SK-N-SH (cell line): ENCODE results near the gene RREB1. TPM values are rescaled to one million over a fixed set of nuclear protein-coding genes. Genes with fewer than 3 reads are reported as not detected.

Experiments
- CTCF ChIA-PET: fragments of 300-600, 350-600 bp; formaldehyde crosslinking; extraction: SDS; loops from one replicate; lab custom pipeline; 2021; lab: Yijun Ruan, JAX
- POLR2A ChIA-PET: fragments of 350-600 bp; sonication (Branson Sonifier 250); formaldehyde crosslinking; extraction: SDS; loops from one replicate; lab custom pipeline; 2020; ENCODE audit warnings: antibody characterized with exemption, inconsistent platforms; lab: Yijun Ruan, JAX
- DNase-seq: peaks from one replicate; pipeline ENCODE4 v3.0.0; 2012
- H2AFZ ChIP-seq: fragments of 200-600 bp; sonication (generic); 2 replicates; pipeline ENCODE4 v1.8.1; 2016; ENCODE audit warnings: antibody characterized with exemption, mild to moderate bottlenecking, low read depth
- H3F3A ChIP-seq: fragments of 200-600 bp; sonication (generic); replicated peaks from 2 replicates; pipeline ENCODE3; 2016; ENCODE audit warnings: antibody characterized with exemption, mild to moderate bottlenecking; ENCODE audit not compliant: insufficient read depth
- H3K27ac ChIP-seq, 2 experiments: fragments of 200-500 bp in 1 of 2; fragments of 200-600 bp in 1 of 2; sonication (Bioruptor generic) in 1 of 2; sonication (generic), shearing (Covaris generic) in 1 of 2; 2 replicates each; pipeline versions ENCODE4 v1.5.1 to v1.6.1; 2014 to 2016; ENCODE audit warnings: low read depth in 2 of 2, inconsistent platforms in 1 of 2, low read length in 1 of 2, mild to moderate bottlenecking in 1 of 2, mixed read lengths in 1 of 2
- H3K27me3 ChIP-seq: fragments of 200-600 bp; sonication (generic), shearing (Covaris generic); 2 replicates; pipeline ENCODE4 v1.6.1; 2016; ENCODE audit warnings: mixed run types; ENCODE audit not compliant: insufficient read depth
- H3K36me3 ChIP-seq, 2 experiments: fragments of 200-500 bp in 1 of 2; fragments of 200-600 bp in 1 of 2; sonication (Bioruptor generic) in 1 of 2; sonication (generic) in 1 of 2; replicated peaks in 1 of 2; 2 replicates each; pipeline versions ENCODE3 to v1.5.1; 2014 to 2016; ENCODE audit warnings: low read length in 1 of 2, mild to moderate bottlenecking in 1 of 2; ENCODE audit not compliant: insufficient read depth in 2 of 2, control insufficient read depth in 1 of 2
- H3K4me1 ChIP-seq, 2 experiments: fragments of 200-500 bp in 1 of 2; fragments of 200-600 bp in 1 of 2; sonication (Bioruptor generic) in 1 of 2; sonication (generic), shearing (Covaris generic) in 1 of 2; 2 replicates each; pipeline versions ENCODE4 v1.5.1 to v1.6.1; 2014 to 2016; ENCODE audit warnings: low read depth in 1 of 2, low read length in 1 of 2, mixed run types in 1 of 2; ENCODE audit not compliant: insufficient read depth in 2 of 2, control insufficient read depth in 1 of 2
- H3K4me2 ChIP-seq: fragments of 200-600 bp; sonication (generic), shearing (Covaris generic); 2 replicates; pipeline ENCODE4 v1.6.1; 2017; ENCODE audit warnings: mixed run types
- H3K4me3 ChIP-seq, 2 experiments: fragments of 200-500 bp in 1 of 2; fragments of 200-600 bp in 1 of 2; sonication (Bioruptor generic) in 1 of 2; sonication (generic), shearing (Covaris generic) in 1 of 2; 2 replicates each; pipeline versions ENCODE4 v1.5.1 to v1.8.1; 2014 to 2016; ENCODE audit warnings: low read depth in 2 of 2, inconsistent platforms in 1 of 2, low read length in 1 of 2, mild to moderate bottlenecking in 1 of 2, mixed read lengths in 1 of 2, moderate library complexity in 1 of 2
- H3K79me2 ChIP-seq: fragments of 200-600 bp; sonication (generic); 2 replicates; pipeline ENCODE4 v1.8.1; 2017; ENCODE audit warnings: mild to moderate bottlenecking; ENCODE audit not compliant: insufficient read depth
- H3K9ac ChIP-seq: fragments of 200-600 bp; sonication (generic); 2 replicates; pipeline ENCODE4 v1.6.1; 2017; ENCODE audit warnings: mixed run types
- H3K9me2 ChIP-seq: fragments of 200-600 bp; sonication (generic); 2 replicates; pipeline ENCODE4 v1.6.1; 2017; ENCODE audit warnings: mixed run types
- H3K9me3 ChIP-seq: fragments of 200-600 bp; sonication (generic); 2 replicates; pipeline ENCODE4 v1.6.1; 2017; ENCODE audit warnings: mixed run types, mild to moderate bottlenecking, moderate library complexity
- H4K20me1 ChIP-seq: fragments of 200-600 bp; sonication (generic); 2 replicates; pipeline ENCODE4 v1.6.1; 2017; ENCODE audit warnings: mild to moderate bottlenecking, mixed run types; ENCODE audit not compliant: insufficient read depth
- CTCF ChIP-seq: fragments of 200-600 bp; sonication (generic); IDR thresholded peaks from 2 replicates; pipeline ENCODE4 v1.6.1; 2017; ENCODE audit warnings: antibody characterized with exemption, mild to moderate bottlenecking, moderate library complexity
- ELF1 ChIP-seq: IDR thresholded peaks from 2 replicates; pipeline ENCODE4 v1.4.0; 2012
- EZH2phosphoT487 ChIP-seq: fragments of 200-600 bp; sonication (generic); IDR thresholded peaks from 2 replicates; pipeline ENCODE4 v1.6.1; 2017; ENCODE audit warnings: low read depth, mixed run types, mild to moderate bottlenecking, antibody characterized with exemption, moderate library complexity, borderline replicate concordance
- FOSL2 ChIP-seq: IDR thresholded peaks from 2 replicates; pipeline ENCODE4 v1.4.0; 2012; ENCODE audit warnings: low read depth, mild to moderate bottlenecking, moderate library complexity, borderline replicate concordance
- GABPA ChIP-seq: IDR thresholded peaks from 2 replicates; pipeline ENCODE4 v1.4.0; 2012; ENCODE audit warnings: low read depth, mild to moderate bottlenecking
- GATA2 ChIP-seq: sonication (generic); formaldehyde crosslinking; IDR thresholded peaks from 2 replicates; pipeline ENCODE4 v1.5.0; 2020; ENCODE audit warnings: mild to moderate bottlenecking, missing genetic modification reagents
- JUND ChIP-seq: IDR thresholded peaks from 2 replicates; pipeline ENCODE4 v1.4.0; 2012
- MAX ChIP-seq: IDR thresholded peaks from 2 replicates; pipeline ENCODE4 v1.4.0; 2012; ENCODE audit warnings: low read depth
- MEF2A ChIP-seq: IDR thresholded peaks from 2 replicates; pipeline ENCODE4 v1.4.0; 2012; ENCODE audit warnings: low read depth, borderline replicate concordance
- PBX3 ChIP-seq: IDR thresholded peaks from 2 replicates; pipeline ENCODE4; 2012
- RAD21 ChIP-seq: IDR thresholded peaks from 2 replicates; pipeline ENCODE4 v1.6.1; 2012; ENCODE audit warnings: mild to moderate bottlenecking, low read length
- RCOR1 ChIP-seq: fragments of 150-350 bp; IDR thresholded peaks from 2 replicates; pipeline ENCODE4 v1.6.1; 2017; ENCODE audit warnings: antibody characterized with exemption, low read length
- SIN3A ChIP-seq: IDR thresholded peaks from 2 replicates; pipeline ENCODE4 v1.6.1; 2012; ENCODE audit warnings: low read depth, mild to moderate bottlenecking, low read length, moderate library complexity, borderline replicate concordance
- SMC3 ChIP-seq: IDR thresholded peaks from 2 replicates; pipeline ENCODE4 v1.6.1; 2012; ENCODE audit warnings: low read depth, low read length, improper control_type of control experiment
- USF2 ChIP-seq: fragments of 150-350 bp; IDR thresholded peaks from 2 replicates; pipeline ENCODE4 v1.6.1; 2017; ENCODE audit warnings: antibody characterized with exemption, low read length, low read depth, borderline replicate concordance
- YY1 ChIP-seq: IDR thresholded peaks from 2 replicates; pipeline ENCODE4 v1.4.0; 2012; ENCODE audit warnings: low read depth, mild to moderate bottlenecking
- WGBS: methylation state at CpG from one replicate; pipeline ENCODE4 v1.1.6; 2017; ENCODE audit warnings: low lambda C conversion rate; 5-methylcytosine and 5-hydroxymethylcytosine counted together
- polyA plus RNA-seq, 3 experiments: library from polyadenylated mRNA; depleted of rRNA; stranded (reverse); fragments of >200 nt; gene quantifications; 2 replicates each; pipeline ENCODE4 v1.2.3, GENCODE V29; 2012
- TF ChIP-seq, protein P1 (sequence below): fragments of 150-350 bp; IDR thresholded peaks from 2 replicates; pipeline ENCODE4 v1.6.1; 2016; ENCODE audit warnings: mild to moderate bottlenecking, low read depth, low read length
- TF ChIP-seq, protein P2 (sequence below): IDR thresholded peaks from 2 replicates; pipeline ENCODE4 v1.4.0; 2012; ENCODE audit warnings: low read depth, borderline replicate concordance

RREB1 gene
- polyA plus RNA-seq, 1 of the 3 experiments (the other 2 are of a cell fraction): 2.0 TPM

- no peak overlapping the region for H3K27ac ChIP-seq
- peaks cover 7% of the 10 kb centered on the region for H3K79me2 ChIP-seq
- no peak overlapping the region for H2AFZ ChIP-seq
- no peaks in the 10 kb centered on the region for H3K9me3 ChIP-seq
- CTCF ChIA-PET: interaction anchor here (0.7 to 1.7 kb wide), 3 partner anchors 9 to 41 kb away, joined by 3 to 6 read pairs (median 3); no protein-coding TSS in a partner anchor
- peaks cover 0 to 16% of the 10 kb centered on the region in 2 experiments for H3K36me3 ChIP-seq
- DNase-seq: no peak
- no peak overlapping the region for H3K4me3 ChIP-seq
- TF ChIP-seq GABPA: no peak
- TF ChIP-seq JUND: no peak
- TF ChIP-seq SIN3A: no peak
- no peak for TF ChIP-seq CTCF
- TF ChIP-seq EZH2phosphoT487: no peak
- TF ChIP-seq FOSL2: no peak
- no peak for TF ChIP-seq SMC3
- TF ChIP-seq, protein P1, sequence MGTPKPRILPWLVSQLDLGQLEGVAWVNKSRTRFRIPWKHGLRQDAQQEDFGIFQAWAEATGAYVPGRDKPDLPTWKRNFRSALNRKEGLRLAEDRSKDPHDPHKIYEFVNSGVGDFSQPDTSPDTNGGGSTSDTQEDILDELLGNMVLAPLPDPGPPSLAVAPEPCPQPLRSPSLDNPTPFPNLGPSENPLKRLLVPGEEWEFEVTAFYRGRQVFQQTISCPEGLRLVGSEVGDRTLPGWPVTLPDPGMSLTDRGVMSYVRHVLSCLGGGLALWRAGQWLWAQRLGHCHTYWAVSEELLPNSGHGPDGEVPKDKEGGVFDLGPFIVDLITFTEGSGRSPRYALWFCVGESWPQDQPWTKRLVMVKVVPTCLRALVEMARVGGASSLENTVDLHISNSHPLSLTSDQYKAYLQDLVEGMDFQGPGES: no peak
- TF ChIP-seq PBX3: no peak
- no peak for TF ChIP-seq RAD21
- TF ChIP-seq ELF1: no peak
- TF ChIP-seq MAX: no peak
- TF ChIP-seq, all 33 proteins: peak for 0
- H3K4me2 ChIP-seq: no peak overlapping the region
- WGBS: 82% methylated on average over 3 of the region's 3 CpGs
- no peaks in the 10 kb centered on the region for H3K9me2 ChIP-seq
- no peaks in the 10 kb centered on the region for H3K27me3 ChIP-seq
- no peak overlapping the region for H3K9ac ChIP-seq
- H3K4me1 ChIP-seq: no peaks in the 10 kb centered on the region; a peak in 1 of 4 replicates
- H3F3A ChIP-seq: peaks cover 4% of the 10 kb centered on the region
- H4K20me1 ChIP-seq: 0 out of 2 replicates have a peak, but pooled peaks cover 7% of the 10 kb centered on the region
- POLR2A ChIA-PET: no interaction called here
Observed at GRCh38 chr6:7234547-7234946, 126.8 kb downstream of the RREB1 start.

DNA sequence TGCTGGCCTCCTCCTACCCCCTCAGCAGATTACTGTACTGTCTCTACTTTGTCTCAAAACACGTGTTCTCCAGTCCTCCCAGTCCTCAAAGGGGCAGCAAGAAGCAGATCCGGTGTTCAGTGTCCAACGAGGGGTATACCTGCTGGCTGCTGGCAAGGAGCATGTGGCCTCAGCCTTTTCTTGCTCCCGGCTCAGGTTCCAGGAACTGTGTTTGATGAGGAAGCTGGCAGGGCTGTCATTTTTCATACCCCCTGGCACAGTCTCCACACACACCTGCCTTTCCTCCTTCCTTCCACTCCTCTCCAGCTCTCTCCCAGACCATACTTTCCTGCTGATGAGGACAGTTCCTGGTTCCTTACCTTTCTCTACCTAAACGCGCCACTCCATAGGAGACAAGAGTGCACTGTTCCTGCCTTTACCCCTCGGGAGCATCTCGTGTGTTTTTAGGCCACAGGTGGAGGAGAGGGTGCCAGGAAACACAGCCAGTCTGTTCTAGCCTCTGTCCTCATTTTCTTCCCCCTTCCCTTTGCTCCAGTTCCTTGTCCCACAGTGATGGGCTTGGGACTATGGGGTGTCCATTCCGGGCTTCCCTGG lies 128.0 kb downstream of the RREB1 start:
- 57% methylated on average over 9 of the region's 9 CpGs for WGBS
- Histone ChIP-seq H4K20me1 (0 out of 2 replicates have a peak, but pooled peaks cover 7% of the 10 kb centered on the region), H3K9ac (no peak overlapping the region), H3K4me1 (no peaks in the 10 kb centered on the region; a peak in 1 of 4 replicates), H3K4me2 (no peak overlapping the region), H3K36me3 (peaks cover 0 to 10% of the 10 kb centered on the region in 2 experiments), H3K9me2 (no peaks in the 10 kb centered on the region), H3F3A (peaks cover 4% of the 10 kb centered on the region), H3K27ac (no peak overlapping the region), H3K27me3 (no peaks in the 10 kb centered on the region), H3K79me2 (peaks cover 9% of the 10 kb centered on the region), H3K9me3 (no peaks in the 10 kb centered on the region), H2AFZ (no peak overlapping the region), H3K4me3 (no peak overlapping the region)
- DNase-seq: no peak
- CTCF ChIA-PET: interaction anchor here (1.6 kb wide), 1 partner anchor 559 kb away, joined by 5 read pairs; no protein-coding TSS in a partner anchor
- POLR2A ChIA-PET: no interaction called here
- no peak for TF ChIP-seq GATA2 (CRISPR knock-in tag)
- TF ChIP-seq JUND: no peak
- TF ChIP-seq SMC3: no peak
- no peak for TF ChIP-seq YY1
- no peak for TF ChIP-seq MEF2A
- no peak for TF ChIP-seq USF2
- TF ChIP-seq, protein P1: no peak
- TF ChIP-seq, protein P2, sequence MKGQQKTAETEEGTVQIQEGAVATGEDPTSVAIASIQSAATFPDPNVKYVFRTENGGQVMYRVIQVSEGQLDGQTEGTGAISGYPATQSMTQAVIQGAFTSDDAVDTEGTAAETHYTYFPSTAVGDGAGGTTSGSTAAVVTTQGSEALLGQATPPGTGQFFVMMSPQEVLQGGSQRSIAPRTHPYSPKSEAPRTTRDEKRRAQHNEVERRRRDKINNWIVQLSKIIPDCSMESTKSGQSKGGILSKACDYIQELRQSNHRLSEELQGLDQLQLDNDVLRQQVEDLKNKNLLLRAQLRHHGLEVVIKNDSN: no peak
- TF ChIP-seq GABPA: no peak
- no peak for TF ChIP-seq RCOR1
- no peak for TF ChIP-seq FOSL2
